WI38 (cell line): ENCODE results near the gene TBC1D17.
A peak's percentile ranks its signal among the peaks of the same experiment; 100 is the strongest.

Experiments
- H3K4me3 ChIP-seq: 2 replicates; pipeline ENCODE4 v1.5.1; 2011; ENCODE audit warnings: low read depth, mild to moderate bottlenecking, control low read depth, low read length
- TF ChIP-seq, protein P1 (sequence below): IDR thresholded peaks from 2 replicates; pipeline ENCODE4 v1.5.1; 2012; ENCODE audit warnings: low read depth, mild to moderate bottlenecking, control low read depth, low read length

TBC1D17 gene

DNA sequence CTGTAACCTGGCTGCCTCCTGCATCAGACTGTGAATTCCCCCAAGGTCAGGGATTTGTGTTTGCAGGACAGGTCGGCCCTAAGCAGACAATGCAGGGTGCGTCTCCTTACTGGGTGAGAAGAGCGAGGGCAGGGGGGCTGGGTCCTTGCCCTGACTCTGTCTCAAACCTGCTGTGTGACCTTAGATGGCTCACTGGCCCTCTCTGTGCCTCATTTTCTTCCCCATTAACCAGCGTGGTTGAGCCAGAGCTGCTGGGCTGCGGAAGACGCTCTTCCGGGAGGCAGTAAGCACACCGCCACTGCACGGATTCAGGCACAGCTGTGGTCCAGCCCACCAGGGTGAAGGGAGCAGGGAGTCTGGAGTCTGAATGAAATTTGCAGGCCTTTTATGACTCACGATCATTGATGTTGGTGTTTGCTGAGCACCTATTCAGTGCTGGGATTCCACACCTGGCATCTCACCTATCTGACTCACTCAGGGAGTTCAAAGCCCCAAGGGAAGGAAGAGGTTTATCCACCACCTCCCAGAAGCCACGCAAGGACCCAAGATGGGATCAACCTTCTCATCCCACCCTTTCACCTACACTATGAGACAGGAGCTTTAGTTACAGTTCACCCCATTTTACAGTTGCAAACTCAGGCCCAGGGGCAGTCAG is 2.9 kb upstream of the TBC1D17 start:
- TF ChIP-seq, protein P1, sequence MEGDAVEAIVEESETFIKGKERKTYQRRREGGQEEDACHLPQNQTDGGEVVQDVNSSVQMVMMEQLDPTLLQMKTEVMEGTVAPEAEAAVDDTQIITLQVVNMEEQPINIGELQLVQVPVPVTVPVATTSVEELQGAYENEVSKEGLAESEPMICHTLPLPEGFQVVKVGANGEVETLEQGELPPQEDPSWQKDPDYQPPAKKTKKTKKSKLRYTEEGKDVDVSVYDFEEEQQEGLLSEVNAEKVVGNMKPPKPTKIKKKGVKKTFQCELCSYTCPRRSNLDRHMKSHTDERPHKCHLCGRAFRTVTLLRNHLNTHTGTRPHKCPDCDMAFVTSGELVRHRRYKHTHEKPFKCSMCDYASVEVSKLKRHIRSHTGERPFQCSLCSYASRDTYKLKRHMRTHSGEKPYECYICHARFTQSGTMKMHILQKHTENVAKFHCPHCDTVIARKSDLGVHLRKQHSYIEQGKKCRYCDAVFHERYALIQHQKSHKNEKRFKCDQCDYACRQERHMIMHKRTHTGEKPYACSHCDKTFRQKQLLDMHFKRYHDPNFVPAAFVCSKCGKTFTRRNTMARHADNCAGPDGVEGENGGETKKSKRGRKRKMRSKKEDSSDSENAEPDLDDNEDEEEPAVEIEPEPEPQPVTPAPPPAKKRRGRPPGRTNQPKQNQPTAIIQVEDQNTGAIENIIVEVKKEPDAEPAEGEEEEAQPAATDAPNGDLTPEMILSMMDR = no peak
- no peak overlapping the region; the same call in 1 of the 2 replicates for H3K4me3 ChIP-seq

DNA sequence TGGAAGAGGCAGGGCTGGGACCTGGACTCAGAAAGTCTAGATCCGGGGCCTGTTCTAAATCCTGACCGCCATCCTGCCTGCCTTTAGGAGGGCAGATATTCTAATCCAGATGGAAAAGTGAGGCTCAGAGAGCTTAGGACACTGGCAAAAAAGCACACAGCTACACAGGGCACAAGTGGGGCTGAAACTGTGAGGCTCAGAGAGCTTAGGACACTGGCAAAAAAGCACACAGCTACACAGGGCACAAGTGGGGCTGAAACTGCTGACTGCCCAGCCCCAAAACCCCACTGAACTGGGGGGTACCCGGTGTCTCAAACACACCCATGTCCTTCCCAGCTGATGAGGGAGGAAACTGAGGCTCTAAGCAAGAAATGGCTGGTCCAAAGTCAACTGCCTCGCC is 2.3 kb upstream of the TBC1D17 start:
- H3K4me3 ChIP-seq = peak overlapping the region; percentile 89
- TF ChIP-seq, protein P1 = no peak

DNA sequence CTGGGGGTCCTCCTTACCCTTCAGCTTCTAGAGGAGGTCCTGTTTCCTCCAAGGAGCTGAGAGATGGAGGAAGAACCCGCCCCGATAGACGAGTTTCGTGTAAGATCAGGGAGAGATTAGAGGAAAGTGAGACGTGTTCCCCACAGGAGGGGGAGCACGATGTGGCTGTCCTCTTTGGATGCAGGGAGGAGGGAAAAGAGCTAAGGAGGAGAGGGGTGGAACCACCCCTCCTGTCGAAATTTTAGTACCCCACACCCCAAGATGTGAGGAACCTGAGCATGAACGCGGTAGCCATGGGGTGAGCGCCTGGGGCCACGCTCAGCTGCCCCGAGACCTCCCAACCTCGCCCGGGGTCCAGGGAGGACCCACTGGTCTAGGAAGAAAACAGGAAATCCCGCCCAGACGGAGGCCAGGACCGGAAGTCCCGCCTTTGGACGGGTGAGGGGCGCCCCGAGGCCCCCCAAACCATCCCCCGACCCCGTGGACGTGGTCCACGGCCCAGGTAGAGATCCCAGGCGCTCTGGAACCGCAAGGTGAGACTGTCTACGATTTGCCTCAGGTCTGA is 1.6 kb upstream of the TBC1D17 start:
- TF ChIP-seq, protein P1 = no peak
- peak overlapping the region; percentile 89 for H3K4me3 ChIP-seq

DNA sequence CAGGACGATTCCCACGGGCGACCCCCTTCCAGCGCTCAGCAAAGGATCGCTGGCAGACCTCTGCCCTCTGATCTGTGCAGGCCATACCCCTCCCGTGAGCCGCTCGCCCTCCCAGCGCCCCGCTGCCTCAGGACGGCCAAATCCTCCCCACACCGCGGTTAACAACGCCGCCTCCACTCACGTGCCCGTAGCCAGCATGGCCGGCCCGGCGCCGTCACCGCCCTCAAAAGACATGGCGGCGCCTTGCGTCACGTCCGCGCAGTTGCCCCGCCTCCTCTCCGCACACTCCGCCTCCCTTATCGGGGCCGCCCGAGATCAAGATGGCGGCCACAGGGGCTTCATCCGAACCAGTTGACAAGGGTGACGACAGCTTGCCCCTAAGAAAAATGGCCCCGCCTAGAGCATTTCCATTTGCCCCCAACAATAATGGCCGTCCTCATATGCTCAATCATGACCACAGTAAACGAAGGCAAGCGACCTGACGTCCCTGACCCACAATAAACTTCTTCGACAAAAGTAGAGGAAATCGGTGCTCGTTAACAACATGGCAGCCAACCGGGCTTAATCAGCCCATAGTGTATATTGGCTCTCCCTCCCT is 981 bp upstream of the TBC1D17 start:
- TF ChIP-seq, protein P1 = no peak
- H3K4me3 ChIP-seq = peak overlapping the region; percentile 89

DNA sequence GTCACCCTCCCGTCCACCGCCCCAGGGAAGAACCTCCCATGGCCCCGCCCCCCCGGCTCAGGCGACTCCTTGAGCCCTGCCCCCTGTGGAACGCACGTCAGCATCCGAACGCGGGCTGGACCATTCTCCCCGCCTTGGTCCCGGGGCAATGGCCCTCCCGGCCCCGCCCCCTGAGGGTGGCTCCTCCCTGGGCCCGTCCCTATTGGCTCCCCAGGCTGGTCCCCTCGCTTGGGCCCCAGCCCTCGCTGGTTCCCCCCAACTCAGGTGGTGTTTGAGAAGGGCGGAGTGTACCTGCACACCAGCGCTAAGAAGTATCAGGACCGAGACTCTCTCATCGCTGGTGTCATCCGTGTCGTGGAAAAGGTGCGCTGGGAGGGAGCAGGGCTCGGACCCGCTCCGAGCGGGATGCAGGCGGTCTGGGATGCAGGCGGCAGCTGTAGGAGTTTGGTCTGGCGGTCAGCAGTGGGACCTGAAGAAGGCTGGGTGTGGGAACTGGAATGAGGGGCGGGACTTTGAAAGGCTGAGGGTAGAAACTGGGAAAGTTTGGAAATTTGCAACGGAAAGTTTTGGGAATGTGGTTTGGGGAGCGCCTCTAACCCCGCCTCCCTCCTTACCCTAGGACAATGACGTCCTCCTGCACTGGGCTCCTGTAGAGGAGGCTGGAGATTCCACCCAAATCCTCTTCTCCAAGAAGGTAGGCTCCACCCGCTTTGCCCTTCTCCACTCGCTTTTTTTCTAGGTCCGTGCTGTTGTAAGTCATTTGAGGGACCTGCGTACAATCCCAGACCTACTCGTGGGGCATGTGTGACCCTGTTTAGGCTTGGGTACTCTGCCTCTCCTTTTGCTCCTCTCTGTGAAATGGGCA is 609 bp downstream of the TBC1D17 start:
- TF ChIP-seq, protein P1 = no peak
- H3K4me3 ChIP-seq = peak overlapping the region; percentile 89

DNA sequence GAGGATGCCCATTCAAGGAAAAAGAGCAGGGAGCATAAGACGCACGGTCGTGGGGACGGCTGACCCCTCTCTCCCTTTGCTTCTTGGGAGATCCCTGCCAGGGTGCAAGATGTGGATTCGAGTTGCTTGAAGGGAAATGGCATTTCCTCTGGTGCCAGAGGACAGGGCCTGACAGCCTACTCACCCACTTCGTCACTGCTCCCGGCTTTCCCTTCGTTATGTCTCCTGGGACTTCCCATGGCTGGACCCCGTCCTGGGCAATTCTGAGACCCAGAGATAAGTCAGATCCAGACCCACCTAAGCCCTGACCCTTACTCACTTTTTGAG is 1.2 kb downstream of the TBC1D17 start:
- H3K4me3 ChIP-seq = peak overlapping the region; percentile 89
- TF ChIP-seq, protein P1 = no peak
